K562 (cell line): Measurements from ENCODE around the gene KMT2A. TPM values are rescaled to one million over a fixed set of nuclear protein-coding genes. Genes with fewer than 3 reads are reported as not detected.
A peak's percentile ranks its signal among the peaks of the same experiment; 100 is the strongest.

ENCODE experiments used
- ARID4B ChIP-seq: sonication (generic); formaldehyde crosslinking; IDR thresholded peaks from 2 replicates; pipeline ENCODE4 v1.8.0; 2022; ENCODE audit warnings: mild to moderate bottlenecking, missing genetic modification reagents
- ELF2 ChIP-seq: fragments of 250-450 bp; sonication (Bioruptor Pico); IDR thresholded peaks from 2 replicates; pipeline ENCODE4 v1.5.0; 2021; ENCODE audit warnings: mild to moderate bottlenecking
- FOXJ2 ChIP-seq: fragments of 200-800 bp; sonication (Bioruptor generic); IDR thresholded peaks from 2 replicates; pipeline ENCODE4 v1.6.1; 2016; ENCODE audit warnings: missing genetic modification characterization, missing compliant biosample characterization
- HINFP ChIP-seq: fragments of 450-650 bp; conservative IDR thresholded peaks from 2 replicates; pipeline ENCODE4 v1.6.1; 2016; ENCODE audit warnings: missing genetic modification characterization, low read depth, mild to moderate bottlenecking, control low read depth, missing compliant biosample characterization
- KHSRP ChIP-seq: fragments of 450-650 bp; IDR thresholded peaks from 2 replicates; pipeline ENCODE4 v1.6.1; 2017
- LCOR ChIP-seq: sonication (generic); formaldehyde crosslinking; IDR thresholded peaks from 2 replicates; pipeline ENCODE4 v1.8.0; 2022; ENCODE audit warnings: mild to moderate bottlenecking, missing genetic modification reagents
- PHB ChIP-seq: fragments of 250-450 bp; sonication (Bioruptor Pico); IDR thresholded peaks from 2 replicates; pipeline ENCODE4 v1.5.0; 2021
- PTBP1 ChIP-seq: fragments of 200-400 bp; formaldehyde crosslinking; IDR thresholded peaks from 2 replicates; pipeline ENCODE4 v1.6.1; 2017; ENCODE audit warnings: low read depth, low read length
- SIX5 ChIP-seq, 2 experiments: IDR thresholded peaks; 2 replicates each; pipeline ENCODE4 v1.6.1; 2011; ENCODE audit warnings: low read length in 2 of 2, borderline replicate concordance in 1 of 2, low read depth in 1 of 2, mild to moderate bottlenecking in 1 of 2, moderate library complexity in 1 of 2; ENCODE audit not compliant: insufficient read depth in 1 of 2
- SOX6 ChIP-seq: fragments of 450-650 bp; IDR thresholded peaks from 2 replicates; pipeline ENCODE4 v1.6.1; 2014; ENCODE audit warnings: mild to moderate bottlenecking
- TBP ChIP-seq: optimal IDR thresholded peaks from 2 replicates; pipeline ENCODE3; 2011; ENCODE audit warnings: low read depth, low read length, improper control_type of control experiment
- TOE1 ChIP-seq, 2 experiments: fragments of 450-650 bp in 1 of 2; sonication (generic) in 1 of 2; formaldehyde crosslinking in 1 of 2; IDR thresholded peaks; 2 replicates each; pipeline versions ENCODE4 v1.7.1 to v1.8.0; 2016 to 2022; ENCODE audit warnings: borderline replicate concordance in 2 of 2, mild to moderate bottlenecking in 2 of 2, antibody characterized with exemption in 1 of 2, inconsistent platforms in 1 of 2, low read depth in 1 of 2, missing genetic modification reagents in 1 of 2, moderate library complexity in 1 of 2
- U2AF1 ChIP-seq: fragments of 200-400 bp; formaldehyde crosslinking; optimal IDR thresholded peaks from 2 replicates; pipeline ENCODE3; 2017; ENCODE audit warnings: mild to moderate bottlenecking, low read depth, low read length, moderate library complexity
- USF1 ChIP-seq: sonication (generic); formaldehyde crosslinking; IDR thresholded peaks from 2 replicates; pipeline ENCODE4 v1.9.0; 2022; ENCODE audit warnings: mild to moderate bottlenecking, missing genetic modification reagents
- XRCC3 ChIP-seq: fragments of 450-650 bp; IDR thresholded peaks from 2 replicates; pipeline ENCODE4 v1.6.1; 2017; ENCODE audit warnings: mild to moderate bottlenecking, moderate library complexity
- ZKSCAN8 ChIP-seq: fragments of 200-800 bp; sonication (Bioruptor generic); IDR thresholded peaks from 2 replicates; pipeline ENCODE4 v1.6.1; 2016; ENCODE audit warnings: missing genetic modification characterization, missing compliant biosample characterization
- ZNF133 ChIP-seq: fragments of 250-450 bp; sonication (Bioruptor Pico); IDR thresholded peaks from 2 replicates; pipeline ENCODE4 v1.4.0; 2020; ENCODE audit warnings: mild to moderate bottlenecking
- polyA plus RNA-seq, 8 experiments: library from polyadenylated mRNA; depleted of rRNA in 4 of 8; stranded (reverse) in 5 of 8; unstranded in 3 of 8; fragments of >200 nt; fragmentation: Nextera tagmentation in 2 of 8; fragmentation: Illumina TruSeq in 1 of 8; extraction: Ambion mirVana in 2 of 8; extraction: Trizol in 1 of 8; gene quantifications; 2 replicates each; pipeline versions ENCODE4 v1.2.1 to v1.2.3, GENCODE V29; 2011 to 2014; ENCODE audit warnings: inconsistent platforms in 1 of 8, missing spikeins in 1 of 8
- total RNA-seq, 7 experiments: library from RNA; depleted of rRNA in 6 of 7; stranded (reverse); fragments of >200 nt in 6 of 7; fragmentation: Illumina TruSeq in 2 of 7; extraction: Trizol in 2 of 7; gene quantifications; 2 replicates each; pipeline versions ENCODE4 v1.2.1 to v1.2.3, GENCODE V29; 2011 to 2021; ENCODE audit warnings: low replicate concordance in 1 of 7
- TF ChIP-seq, protein P1 (sequence below): sonication (generic); formaldehyde crosslinking; IDR thresholded peaks from 2 replicates; pipeline ENCODE4 v1.8.1; 2023; ENCODE audit warnings: mild to moderate bottlenecking, missing genetic modification reagents

The KMT2A gene
- total and polyA plus RNA-seq, 9 of the 15 experiments (the other 6 are each of a cell fraction or from before 2014, with no cell fraction given): 9.6 to 59.9 (median 32.6) TPM

GRCh38 chr11:118437208-118438125 lies 1.2 kb downstream of the KMT2A start (continued):
- TF ChIP-seq ARID4B (0 out of 2 replicates have a peak, but pooled peaks have one; percentile 63), FOXJ2 (tag) (no peak), ZKSCAN8 (no peak), SOX6 (no peak), KHSRP (no peak), PTBP1 (0 out of 2 replicates have a peak, but pooled peaks have one; percentile 22), TBP (peak; percentile 27), ZNF133 (CRISPR knock-in tag) (no peak), ELF2 (CRISPR knock-in tag) (no peak), PHB (no peak), XRCC3 (no peak), HINFP (tag) (no peak), LCOR (CRISPR knock-in tag) (no peak), U2AF1 (no peak), SIX5 (IDR thresholded peaks at IDR 0.05; ENCODE audit: borderline replicate concordance in 1 of 2, insufficient read depth in 1 of 2, low read depth in 1 of 2, low read length in 2 of 2) (no peak), USF1 (CRISPR knock-in tag) (no peak), TOE1 (IDR thresholded peaks at IDR 0.05; ENCODE audit: borderline replicate concordance) (no peak), TOE1 (CRISPR knock-in tag; IDR thresholded peaks at IDR 0.05; ENCODE audit: borderline replicate concordance, low read depth) (no peak)
- TF ChIP-seq, protein P1, sequence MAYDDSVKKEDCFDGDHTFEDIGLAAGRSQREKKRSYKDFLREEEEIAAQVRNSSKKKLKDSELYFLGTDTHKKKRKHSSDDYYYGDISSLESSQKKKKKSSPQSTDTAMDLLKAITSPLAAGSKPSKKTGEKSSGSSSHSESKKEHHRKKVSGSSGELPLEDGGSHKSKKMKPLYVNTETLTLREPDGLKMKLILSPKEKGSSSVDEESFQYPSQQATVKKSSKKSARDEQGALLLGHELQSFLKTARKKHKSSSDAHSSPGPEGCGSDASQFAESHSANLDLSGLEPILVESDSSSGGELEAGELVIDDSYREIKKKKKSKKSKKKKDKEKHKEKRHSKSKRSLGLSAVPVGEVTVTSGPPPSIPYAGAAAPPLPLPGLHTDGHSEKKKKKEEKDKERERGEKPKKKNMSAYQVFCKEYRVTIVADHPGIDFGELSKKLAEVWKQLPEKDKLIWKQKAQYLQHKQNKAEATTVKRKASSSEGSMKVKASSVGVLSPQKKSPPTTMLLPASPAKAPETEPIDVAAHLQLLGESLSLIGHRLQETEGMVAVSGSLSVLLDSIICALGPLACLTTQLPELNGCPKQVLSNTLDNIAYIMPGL (CRISPR knock-in tag): peak; percentile 40; the same call in 1 of the 2 replicates
